ENCODE results near the gene CFAP61.

DNA sequence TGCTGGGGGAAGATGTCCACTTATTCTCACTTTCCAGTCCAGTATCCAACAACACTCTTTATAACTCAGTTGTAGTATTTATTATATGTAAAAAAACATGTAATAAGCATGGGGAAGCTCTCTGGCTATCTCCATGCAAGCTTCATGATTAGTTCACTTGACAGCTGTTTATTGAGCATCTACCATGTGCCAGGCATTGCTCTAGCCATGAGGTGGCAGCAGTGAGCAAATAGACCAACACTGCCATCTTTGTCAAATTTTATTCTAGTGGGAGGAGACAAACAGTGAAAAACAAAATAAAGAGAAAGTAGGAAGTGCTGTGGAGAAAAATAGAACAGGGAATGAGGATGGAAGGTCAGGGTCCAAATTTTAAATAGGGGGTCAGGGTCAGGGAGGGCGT is 131.8 kb downstream of the CFAP61 start:
- TF ChIP-seq, protein P1, sequence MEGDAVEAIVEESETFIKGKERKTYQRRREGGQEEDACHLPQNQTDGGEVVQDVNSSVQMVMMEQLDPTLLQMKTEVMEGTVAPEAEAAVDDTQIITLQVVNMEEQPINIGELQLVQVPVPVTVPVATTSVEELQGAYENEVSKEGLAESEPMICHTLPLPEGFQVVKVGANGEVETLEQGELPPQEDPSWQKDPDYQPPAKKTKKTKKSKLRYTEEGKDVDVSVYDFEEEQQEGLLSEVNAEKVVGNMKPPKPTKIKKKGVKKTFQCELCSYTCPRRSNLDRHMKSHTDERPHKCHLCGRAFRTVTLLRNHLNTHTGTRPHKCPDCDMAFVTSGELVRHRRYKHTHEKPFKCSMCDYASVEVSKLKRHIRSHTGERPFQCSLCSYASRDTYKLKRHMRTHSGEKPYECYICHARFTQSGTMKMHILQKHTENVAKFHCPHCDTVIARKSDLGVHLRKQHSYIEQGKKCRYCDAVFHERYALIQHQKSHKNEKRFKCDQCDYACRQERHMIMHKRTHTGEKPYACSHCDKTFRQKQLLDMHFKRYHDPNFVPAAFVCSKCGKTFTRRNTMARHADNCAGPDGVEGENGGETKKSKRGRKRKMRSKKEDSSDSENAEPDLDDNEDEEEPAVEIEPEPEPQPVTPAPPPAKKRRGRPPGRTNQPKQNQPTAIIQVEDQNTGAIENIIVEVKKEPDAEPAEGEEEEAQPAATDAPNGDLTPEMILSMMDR (IDR thresholded peaks at IDR 0.05; ENCODE audit: poor library complexity), result peak; percentile 10
- TF ChIP-seq EZH2phosphoT487 (IDR thresholded peaks at IDR 0.05; ENCODE audit: low read depth, severe bottlenecking, unreplicated experiment), result no peak
- TF ChIP-seq EZH2 (IDR thresholded peaks at IDR 0.05; ENCODE audit: borderline replicate concordance), result no peak
